Measurements from ENCODE around the gene C3orf18.

- TF ChIP-seq GATA3 (IDR thresholded peaks at IDR 0.05; ENCODE audit: low read depth, low read length) (no peak), GATA2 (IDR thresholded peaks at IDR 0.05; ENCODE audit: low read depth, low read length) (no peak)
These were observed 32.2 kb upstream of the C3orf18 start for GRCh38 chr3:50599716-50600118.
